Fibroblast of pulmonary artery (primary cell): Measurements from ENCODE around the gene CAND2.
"Not testable (repeated sequence)": the region's sequence is repeated elsewhere in the genome, so short reads cannot be mapped to it uniquely, and the experiment has no call there.

Experiments used
- DNase-seq: peaks from one replicate; pipeline ENCODE4 v3.0.0-alpha.2; 2010; ENCODE audit warnings: low read depth
- H3K4me3 ChIP-seq: replicated peaks from 2 replicates; pipeline ENCODE4 v1.5.1; 2011; ENCODE audit warnings: low read depth, mild to moderate bottlenecking, control low read depth, low read length, moderate library complexity
- CTCF ChIP-seq: IDR thresholded peaks from 2 replicates; pipeline ENCODE4 v1.5.1; 2011; ENCODE audit warnings: mild to moderate bottlenecking, control low read depth, low read length, inconsistent platforms; ENCODE audit errors: missing control alignments

Gene CAND2

DNA sequence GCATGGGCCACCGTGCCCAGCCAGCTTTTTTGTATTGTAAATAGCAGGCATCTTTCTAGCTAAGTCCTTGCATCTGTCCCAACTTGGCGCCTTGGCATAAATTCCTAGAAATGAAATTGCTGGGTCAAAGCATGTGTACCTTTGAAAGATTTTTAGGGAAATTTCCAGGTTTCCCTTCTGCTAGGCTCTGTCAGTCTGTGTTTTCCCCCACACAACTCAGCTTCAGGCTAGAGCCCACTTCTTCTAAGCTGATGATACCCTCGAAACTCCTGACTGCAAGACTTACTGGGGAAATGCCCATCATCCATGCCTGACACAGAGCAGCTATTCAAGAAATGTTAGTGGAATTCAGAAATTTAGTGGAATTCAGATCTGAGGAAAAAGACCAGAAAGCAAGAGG lies 55.7 kb downstream of the CAND2 start:
- TF ChIP-seq CTCF = no peak
- H3K4me3 ChIP-seq = no peak overlapping the region
- no peak for DNase-seq

- not testable (repeated sequence) for H3K4me3 ChIP-seq, DNase-seq
Observed at GRCh38 chr3:12853847-12854246, 57.4 kb downstream of the CAND2 start.

- no peak for TF ChIP-seq CTCF
- no peak overlapping the region for H3K4me3 ChIP-seq
- no peak for DNase-seq
Observed at GRCh38 chr3:12854565-12854964, 58.1 kb downstream of the CAND2 start.

GRCh38 chr3:12856626-12857025 lies 60.1 kb downstream of the CAND2 start:
- H3K4me3 ChIP-seq = no peak overlapping the region
- no peak for TF ChIP-seq CTCF

GRCh38 chr3:12859840-12860239 lies 63.4 kb downstream of the CAND2 start:
- no peak for TF ChIP-seq CTCF
- no peak for DNase-seq
- H3K4me3 ChIP-seq = no peak overlapping the region

More at GRCh38 chr3:12856626-12857025, 60.1 kb downstream of the CAND2 start:
- no peak for DNase-seq

DNA sequence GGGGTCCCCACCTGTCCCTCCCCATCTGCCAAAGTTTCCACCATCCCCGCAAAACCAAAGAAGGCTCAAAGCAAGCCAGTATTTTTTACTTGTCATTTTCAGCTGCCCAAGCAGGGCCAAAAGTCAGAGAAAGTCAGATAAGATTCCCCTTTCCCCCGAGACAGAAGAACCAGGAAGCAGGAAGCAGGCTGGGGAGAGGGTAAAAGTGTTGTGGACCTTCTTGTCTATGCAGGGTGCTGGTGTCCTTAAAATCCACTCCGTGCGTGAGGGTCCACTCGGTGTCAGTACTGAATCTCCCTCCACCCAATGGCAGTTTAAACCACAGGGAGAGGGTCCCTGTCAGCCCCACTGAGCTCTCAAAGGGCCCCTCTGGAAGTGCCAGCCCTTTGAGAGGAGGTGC lies 65.1 kb downstream of the CAND2 start:
- no peak for DNase-seq
- no peak for TF ChIP-seq CTCF
- no peak overlapping the region for H3K4me3 ChIP-seq

DNA sequence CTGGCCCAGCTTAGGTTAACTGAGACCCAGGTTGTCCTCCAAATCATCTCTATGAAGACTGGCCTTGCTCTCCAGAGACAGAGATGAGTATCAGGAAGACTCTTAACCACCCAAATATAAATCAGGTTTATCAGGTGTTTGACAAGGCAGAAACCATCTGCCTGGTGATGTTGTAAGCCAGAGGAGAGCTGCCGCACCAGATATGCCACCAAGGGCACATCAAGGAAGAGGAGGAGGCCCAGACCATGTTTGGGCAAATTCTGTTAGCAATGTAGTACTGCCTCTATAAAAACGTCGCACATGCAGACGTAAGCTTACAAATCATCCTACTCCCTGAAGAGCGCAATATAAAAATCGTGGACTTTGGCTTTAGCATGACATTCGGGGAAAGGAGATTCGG lies 65.9 kb downstream of the CAND2 start:
- no peak for TF ChIP-seq CTCF
- DNase-seq = no peak
- H3K4me3 ChIP-seq = no peak overlapping the region

GRCh38 chr3:12865271-12865670 lies 68.8 kb downstream of the CAND2 start:
- no peak for TF ChIP-seq CTCF
- DNase-seq = no peak
- H3K4me3 ChIP-seq = no peak overlapping the region
